ENCODE data around the gene PTH2R. TPM values are rescaled to one million over a fixed set of nuclear protein-coding genes. Genes with fewer than 3 reads are reported as not detected.

PTH2R gene
- total and polyA plus RNA-seq, 2 of the 4 experiments (the other 2 are of a cell fraction) = under 0.01 TPM; not detected in 1

- H3K9me3 ChIP-seq (ENCODE audit: control insufficient read depth, insufficient read depth, low read length) = peaks cover 12% of the 10 kb centered on the region; the same call in 1 of the 2 replicates
- intact Hi-C loops (cut with micrococcal nuclease) (no loop called here), dilution Hi-C loops (cut with HindIII; ENCODE audit: low sequenced_read_pairs, unreplicated experiment) (no loop called here), in situ Hi-C loops (cut with MboI; ENCODE audit: low sequenced_read_pairs) (no loop called here)
- H4K5ac ChIP-seq (ENCODE audit: low read depth, low read length) = no peak overlapping the region
- no peak overlapping the region for H3K4me2 ChIP-seq (ENCODE audit: low read depth, low read length)
- no peak for ATAC-seq (ENCODE audit: low read depth)
- H3K27ac ChIP-seq (ENCODE audit: insufficient read depth, low read length) = no peak overlapping the region
- H3K79me1 ChIP-seq (ENCODE audit: low read depth in 1 of 2, low read length in 2 of 2) = no peaks in the 10 kb centered on the region
- ChIA-PET POLR2A (ENCODE audit: unreplicated experiment) (no interaction called here), CTCF (no interaction called here)
- no peak overlapping the region for H2BK15ac ChIP-seq (ENCODE audit: low read depth, low read length)
- H3K4me3 ChIP-seq (ENCODE audit: insufficient read depth, low read depth, low read length) = no peak overlapping the region
- no peak overlapping the region for H3K23ac ChIP-seq (ENCODE audit: low read depth, low read length)
- no peak overlapping the region for H2AK9ac ChIP-seq (replicated peaks; ENCODE audit: low read depth, low read length, poor library complexity)
- no peak overlapping the region for H2AK5ac ChIP-seq (ENCODE audit: low read depth, low read length)
- H3K4ac ChIP-seq (ENCODE audit: low read depth, low read length) = no peak overlapping the region
- no peak overlapping the region for H3K18ac ChIP-seq (ENCODE audit: low read depth, low read length)
- no peak overlapping the region for H4K8ac ChIP-seq (ENCODE audit: low read depth in 2 of 2, low read length in 2 of 2)
- no peaks in the 10 kb centered on the region for H3K36me3 ChIP-seq (ENCODE audit: control insufficient read depth, insufficient read depth, low read length)
- no peaks in the 10 kb centered on the region for H3K9me1 ChIP-seq (ENCODE audit: insufficient read depth, low read length)
- no peaks in the 10 kb centered on the region for H4K20me1 ChIP-seq (ENCODE audit: insufficient read depth, low read length)
- no peak for DNase-seq
- 53% methylated on average over 4 of the region's 5 CpGs; no CpG with 5 or more reads in 1 of the 2 experiments for WGBS, 2 experiments (ENCODE audit: extremely low coverage in 2 of 2, insufficient read length in 1 of 2)
- H2BK20ac ChIP-seq (ENCODE audit: low read depth, low read length) = no peak overlapping the region
- no peak overlapping the region for H3K56ac ChIP-seq (ENCODE audit: extremely low read depth, insufficient read depth, low read length)
- BruUV-seq (replicated peaks) = no TSS peak
- no peak overlapping the region for H3K14ac ChIP-seq (replicated peaks; ENCODE audit: low read depth, low read length)
- H4K91ac ChIP-seq (ENCODE audit: insufficient read depth, low read depth, low read length) = no peak overlapping the region
- no peaks in the 10 kb centered on the region for H3K27me3 ChIP-seq (ENCODE audit: control insufficient read depth, insufficient read depth, low read length)
- TF ChIP-seq RAD21 (IDR thresholded peaks at IDR 0.05; ENCODE audit: low read length) = no peak
- no peak for TF ChIP-seq USF2 (IDR thresholded peaks at IDR 0.05; ENCODE audit: low read depth, low read length)
- TF ChIP-seq RFX5 (IDR thresholded peaks at IDR 0.05; ENCODE audit: low read depth, low read length) = no peak
- no peak for TF ChIP-seq SMC3 (IDR thresholded peaks at IDR 0.05; ENCODE audit: low read depth, low read length)
- TF ChIP-seq MAFK (IDR thresholded peaks at IDR 0.05; ENCODE audit: low read depth, low read length) = no peak
- TF ChIP-seq MXI1 (IDR thresholded peaks at IDR 0.05; ENCODE audit: borderline replicate concordance, low read depth, low read length) = no peak
- no peak for TF ChIP-seq FOS (IDR thresholded peaks at IDR 0.05; ENCODE audit: low read depth, low read length)
- no peak for TF ChIP-seq POLR2A (IDR thresholded peaks at IDR 0.05; ENCODE audit: low read depth, low read length)
- no peak for TF ChIP-seq ELK1 (IDR thresholded peaks at IDR 0.05; ENCODE audit: borderline replicate concordance, low read depth, low read length)
- no peak for TF ChIP-seq NFE2L2 (IDR thresholded peaks at IDR 0.05; ENCODE audit: low read depth, low read length)
- H2BK120ac ChIP-seq (ENCODE audit: low read depth, low read length) = no peak overlapping the region
- no peaks in the 10 kb centered on the region for H3K4me1 ChIP-seq (ENCODE audit: control insufficient read depth, insufficient read depth, low read length)
- no peak overlapping the region for H3K9ac ChIP-seq (ENCODE audit: low read depth, low read length)
- H2AFZ ChIP-seq (replicated peaks; ENCODE audit: low read length, poor library complexity) = no peak overlapping the region
- no peak overlapping the region for H2BK5ac ChIP-seq (ENCODE audit: low read depth, low read length, poor library complexity, severe bottlenecking)
Observed at GRCh38 chr2:208529796-208530195, 123.2 kb downstream of the PTH2R start.

Measured in IMR-90 (cell line).